Transverse colon (tissue), 4 donors: ENCODE data around the gene TANK. TPM values are rescaled to one million over a fixed set of nuclear protein-coding genes. Genes with fewer than 3 reads are reported as not detected.
"Not testable (repeated sequence)": the region's sequence is repeated elsewhere in the genome, so short reads cannot be mapped to it uniquely, and the experiment has no call there.

Experiments used
- DNase-seq: peaks from one replicate; pipeline ENCODE4 v3.0.0-alpha.2; 2019
- H3K27ac ChIP-seq, 4 donors: fragments of 200-600 bp; sonication (generic); 2 replicates each; pipeline ENCODE4 v1.5.1; 2016 to 2018; ENCODE audit warnings: inconsistent platforms in 4 of 4
- H3K27me3 ChIP-seq: fragments of 200-600 bp; sonication (generic); 2 replicates; pipeline ENCODE4 v1.5.1; 2017; ENCODE audit warnings: inconsistent platforms
- H3K36me3 ChIP-seq, 4 donors: fragments of 200-600 bp; sonication (generic); 2 replicates each; pipeline ENCODE4 v1.5.1; 2017 to 2019; ENCODE audit warnings: inconsistent platforms in 4 of 4
- H3K4me1 ChIP-seq, 4 donors: fragments of 200-600 bp; sonication (generic); 2 replicates each; pipeline ENCODE4 v1.5.1; 2017 to 2020; ENCODE audit warnings: inconsistent platforms in 4 of 4
- H3K4me3 ChIP-seq, 4 donors: fragments of 200-600 bp; sonication (generic); 1 replicate in 1 of 4; 2 replicates in 3 of 4; pipeline versions ENCODE4 v1.5.1 to v1.6.1; 2017 to 2019; ENCODE audit warnings: inconsistent platforms in 4 of 4
- H3K9me3 ChIP-seq, 2 donors: fragments of 200-600 bp; sonication (generic); 2 replicates each; pipeline ENCODE4 v1.5.1; 2017 to 2019; ENCODE audit warnings: inconsistent platforms in 2 of 2
- EP300 ChIP-seq: sonication (generic); formaldehyde crosslinking; IDR thresholded peaks from one replicate; pipeline ENCODE4 v1.6.1; 2017; ENCODE audit warnings: antibody characterized with exemption, low read depth
- POLR2A ChIP-seq: fragments of 450-650 bp; IDR thresholded peaks from one replicate; pipeline ENCODE4 v1.6.1; 2016; ENCODE audit warnings: antibody characterized with exemption, mild to moderate bottlenecking, moderate library complexity
- POLR2AphosphoS5 ChIP-seq, 3 donors: sonication (generic); formaldehyde crosslinking; IDR thresholded peaks; one replicate each; pipeline ENCODE4 v1.6.1; 2016; ENCODE audit warnings: antibody characterized with exemption in 3 of 3
- WGBS, 2 donors: methylation state at CpG; one replicate each; pipeline ENCODE4 v1.1.5; 2018; ENCODE audit warnings: low coverage in 1 of 2; 5-methylcytosine and 5-hydroxymethylcytosine counted together
- in situ Hi-C, 4 donors: fragments of 200-750 bp; cut with MboI; loops; one replicate each; pipeline versions ENCODE4 v1.15.0 to v1.15.1; 2017; ENCODE audit warnings: low sequenced_read_pairs in 3 of 4, low pct_ligation_motif_present in 1 of 4, low pct_unique_long_range_greater_than_20kb in 1 of 4
- intact Hi-C: fragments of 100-400 bp; cut with DNase I; formaldehyde crosslinking; loops from one replicate; pipeline ENCODE4 v1.15.1; 2023; ENCODE audit warnings: low total_unique reads
- total RNA-seq, 4 donors: library from RNA; depleted of rRNA; stranded (reverse); fragments of >200 nt; gene quantifications; one replicate each; pipeline ENCODE4 v1.1.0, GENCODE V29; 2016
- TF ChIP-seq, protein P1 (sequence below), 5 experiments: fragments of 200-600 bp in 3 of 5; fragments of 450-650 bp in 2 of 5; sonication (generic) in 3 of 5; IDR thresholded peaks; 1 replicate in 2 of 5; 2 replicates in 3 of 5; pipeline ENCODE4 v1.5.1; 2016 to 2017; ENCODE audit warnings: antibody characterized with exemption in 5 of 5, inconsistent platforms in 3 of 5, mild to moderate bottlenecking in 2 of 5, moderate library complexity in 1 of 5

TANK gene
- total RNA-seq, 4 donors from 2014 or later = 35.0 to 107 (median 58.0) TPM

DNA sequence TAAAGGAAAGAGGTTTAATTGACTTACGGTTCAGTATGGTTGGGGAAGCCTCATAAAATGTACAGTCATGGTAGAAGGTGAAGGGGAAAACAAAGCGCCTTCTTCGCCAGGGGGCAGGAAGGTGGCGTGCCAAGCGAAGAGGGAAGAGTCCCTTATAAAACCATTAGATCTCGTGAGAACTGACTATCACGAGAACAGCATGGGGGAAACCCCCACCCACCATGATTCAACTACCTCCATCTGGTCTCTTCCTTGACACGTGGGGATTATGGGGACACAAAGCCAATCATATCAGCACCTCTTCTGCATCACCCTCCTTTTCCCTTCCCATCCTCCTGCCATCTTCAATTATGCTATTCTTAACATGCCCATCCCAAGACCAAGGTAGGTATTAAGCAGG is 29.9 kb upstream of the TANK start:
- Histone ChIP-seq H3K4me1 (peaks cover 6 to 14% (median 9%) of the 10 kb centered on the region in 4 donors), H3K9me3 (no peaks in the 10 kb centered on the region), H3K36me3 (no peaks in the 10 kb centered on the region), H3K27me3 (no peaks in the 10 kb centered on the region), H3K4me3 (no peak overlapping the region), H3K27ac (no peak overlapping the region)
- intact Hi-C loops (no loop called here), in situ Hi-C loops (no loop called here)
- DNase-seq = no peak
- TF ChIP-seq EP300 (no peak), POLR2A (no peak), POLR2AphosphoS5 (IDR thresholded peaks at IDR 0.05) (no peak)
- TF ChIP-seq, protein P1, sequence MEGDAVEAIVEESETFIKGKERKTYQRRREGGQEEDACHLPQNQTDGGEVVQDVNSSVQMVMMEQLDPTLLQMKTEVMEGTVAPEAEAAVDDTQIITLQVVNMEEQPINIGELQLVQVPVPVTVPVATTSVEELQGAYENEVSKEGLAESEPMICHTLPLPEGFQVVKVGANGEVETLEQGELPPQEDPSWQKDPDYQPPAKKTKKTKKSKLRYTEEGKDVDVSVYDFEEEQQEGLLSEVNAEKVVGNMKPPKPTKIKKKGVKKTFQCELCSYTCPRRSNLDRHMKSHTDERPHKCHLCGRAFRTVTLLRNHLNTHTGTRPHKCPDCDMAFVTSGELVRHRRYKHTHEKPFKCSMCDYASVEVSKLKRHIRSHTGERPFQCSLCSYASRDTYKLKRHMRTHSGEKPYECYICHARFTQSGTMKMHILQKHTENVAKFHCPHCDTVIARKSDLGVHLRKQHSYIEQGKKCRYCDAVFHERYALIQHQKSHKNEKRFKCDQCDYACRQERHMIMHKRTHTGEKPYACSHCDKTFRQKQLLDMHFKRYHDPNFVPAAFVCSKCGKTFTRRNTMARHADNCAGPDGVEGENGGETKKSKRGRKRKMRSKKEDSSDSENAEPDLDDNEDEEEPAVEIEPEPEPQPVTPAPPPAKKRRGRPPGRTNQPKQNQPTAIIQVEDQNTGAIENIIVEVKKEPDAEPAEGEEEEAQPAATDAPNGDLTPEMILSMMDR (IDR thresholded peaks at IDR 0.05) = no peak
- WGBS, 2 donors = 85 to 89% methylated on average over 8 of the region's 8 CpGs

DNA sequence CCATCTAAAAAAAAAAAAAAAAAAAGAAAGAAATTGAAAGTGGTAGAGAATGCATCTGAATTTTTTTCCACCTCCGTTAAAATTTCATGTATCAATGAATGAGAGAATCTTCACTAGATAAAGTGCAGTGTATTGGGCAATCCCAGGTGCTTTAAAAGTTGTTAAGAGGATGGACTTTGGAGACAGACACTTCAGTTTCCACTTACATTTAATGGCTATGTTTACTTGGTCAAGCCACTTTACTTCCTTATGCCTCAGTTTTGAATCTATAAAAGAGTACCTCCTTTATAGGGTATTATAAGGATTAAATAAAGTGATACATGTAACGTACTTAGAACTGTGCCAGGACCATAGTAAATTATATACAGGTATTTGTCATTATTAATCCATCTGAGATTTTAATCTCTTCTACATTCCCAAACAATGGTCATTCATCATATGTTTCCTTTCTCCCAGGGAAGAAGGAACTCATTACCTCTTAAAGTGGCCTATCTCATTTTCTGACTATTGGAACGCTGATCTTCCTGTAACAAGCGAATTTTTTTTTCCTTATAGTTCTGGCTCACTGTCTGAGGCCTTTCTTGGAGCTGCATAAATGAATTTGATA is 29.1 kb upstream of the TANK start:
- Histone ChIP-seq H3K4me1 (peaks cover 8 to 20% (median 16%) of the 10 kb centered on the region in 4 donors), H3K4me3 (no peak overlapping the region), H3K27me3 (no peaks in the 10 kb centered on the region), H3K36me3 (no peaks in the 10 kb centered on the region), H3K27ac (no peak overlapping the region), H3K9me3 (no peaks in the 10 kb centered on the region)
- TF ChIP-seq POLR2A (no peak), EP300 (no peak), POLR2AphosphoS5 (IDR thresholded peaks at IDR 0.05) (no peak)
- TF ChIP-seq, protein P1 (IDR thresholded peaks at IDR 0.05) = no peak
- intact Hi-C loops (no loop called here), in situ Hi-C loops (no loop called here)
- 55 to 59% methylated on average over 4 of the region's 4 CpGs for WGBS, 2 donors
- no peak for DNase-seq

DNA sequence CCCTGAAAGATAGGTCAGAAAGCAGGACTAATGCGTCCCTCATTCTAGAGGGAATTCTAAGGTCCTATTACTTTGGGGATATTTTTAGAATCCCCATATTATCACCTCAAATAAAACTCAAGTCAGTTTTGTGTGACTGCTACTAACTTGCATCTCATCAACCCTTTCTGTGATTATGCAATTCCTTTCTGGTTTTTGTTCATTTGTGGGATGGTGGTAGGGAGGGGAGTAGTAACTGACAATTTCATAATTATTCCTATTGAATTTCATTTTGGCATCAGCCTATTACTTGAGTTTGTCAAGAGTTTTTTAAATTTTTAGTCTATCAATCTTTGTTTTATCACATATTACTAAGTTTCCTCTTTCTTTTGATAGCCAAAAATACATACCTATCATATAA is 28.4 kb upstream of the TANK start:
- no peak overlapping the region for H3K4me3 ChIP-seq
- no peaks in the 10 kb centered on the region for H3K27me3 ChIP-seq
- intact Hi-C loops = no loop called here
- TF ChIP-seq POLR2A (no peak), EP300 (no peak), POLR2AphosphoS5 (IDR thresholded peaks at IDR 0.05) (no peak)
- TF ChIP-seq, protein P1 (IDR thresholded peaks at IDR 0.05) = no peak
- no peak overlapping the region for H3K27ac ChIP-seq
- WGBS, 2 donors = 93 to 100% methylated on average over 1 of the region's 1 CpG
- H3K9me3 ChIP-seq = no peaks in the 10 kb centered on the region
- H3K36me3 ChIP-seq = no peaks in the 10 kb centered on the region
- DNase-seq = no peak
- H3K4me1 ChIP-seq = peaks cover 8 to 24% (median 21%) of the 10 kb centered on the region in 4 donors
- in situ Hi-C loops = no loop called here

DNA sequence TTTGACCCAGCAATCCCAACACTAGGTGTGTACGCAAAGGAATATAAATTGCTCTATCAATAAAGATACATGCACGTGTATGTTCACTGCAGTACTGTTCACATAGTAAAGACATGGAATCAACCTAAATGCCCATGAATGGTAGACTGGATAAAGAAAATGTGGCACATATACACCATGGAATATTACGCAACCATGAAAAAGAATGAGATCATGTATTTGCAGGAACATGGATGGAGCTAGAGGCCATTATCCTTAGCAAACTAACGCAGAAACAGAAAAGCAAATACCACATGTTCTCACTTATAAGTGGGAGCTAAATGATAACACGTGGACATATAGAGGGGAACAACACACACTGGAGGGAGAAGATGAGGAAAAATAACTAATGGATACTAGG is 27.8 kb upstream of the TANK start:
- in situ Hi-C loops = not testable (repeated sequence)

DNA sequence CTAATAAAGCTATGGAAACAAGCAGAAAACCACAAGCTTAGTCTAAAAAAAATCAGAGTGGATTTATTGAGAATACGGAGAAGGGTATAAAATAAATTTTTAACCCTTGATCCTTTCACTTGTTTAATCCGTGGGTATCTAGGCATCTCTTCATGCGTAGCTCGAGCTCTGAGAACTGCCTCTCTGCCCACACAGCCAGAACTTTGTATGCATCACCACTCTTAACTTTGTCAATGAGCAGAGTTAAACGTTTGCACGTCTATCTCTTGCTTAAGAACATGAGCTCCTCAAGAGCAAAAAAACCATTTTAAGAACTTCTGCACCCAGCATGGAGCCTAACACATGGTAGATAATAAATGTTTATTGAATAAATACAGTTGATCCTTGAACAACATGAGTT is 26.9 kb upstream of the TANK start:
- TF ChIP-seq EP300 (no peak), POLR2AphosphoS5 (IDR thresholded peaks at IDR 0.05) (no peak), POLR2A (no peak)
- TF ChIP-seq, protein P1 (IDR thresholded peaks at IDR 0.05) = no peak
- intact Hi-C loops = no loop called here
- no peak overlapping the region for H3K27ac ChIP-seq
- in situ Hi-C loops = no loop called here
- H3K27me3 ChIP-seq = no peaks in the 10 kb centered on the region
- 89 to 91% methylated on average over 4 to 6 of the region's 6 CpGs for WGBS, 2 donors
- no peaks in the 10 kb centered on the region for H3K36me3 ChIP-seq
- no peaks in the 10 kb centered on the region for H3K9me3 ChIP-seq
- no peak for DNase-seq
- H3K4me3 ChIP-seq = no peak overlapping the region
- peaks cover 8 to 26% (median 23%) of the 10 kb centered on the region in 4 donors for H3K4me1 ChIP-seq

More for the DNA sequence above, 27.8 kb upstream of the TANK start:
- peaks cover 8 to 25% (median 21%) of the 10 kb centered on the region in 4 donors for H3K4me1 ChIP-seq
- 95 to 100% methylated on average over 3 to 5 of the region's 5 CpGs for WGBS, 2 donors
- H3K27ac ChIP-seq, H3K36me3 ChIP-seq, intact Hi-C loops, H3K4me3 ChIP-seq, H3K27me3 ChIP-seq, H3K9me3 ChIP-seq, DNase-seq: not testable (repeated sequence)
